ENCODE data around the gene CXXC5.
"Not testable (repeated sequence)": the region's sequence is repeated elsewhere in the genome, so short reads cannot be mapped to it uniquely, and the experiment has no call there.

- not testable (repeated sequence) for TF ChIP-seq CTCF (IDR thresholded peaks at IDR 0.05; ENCODE audit: borderline replicate concordance, extremely low read depth, low read length, poor library complexity, severe bottlenecking); EZH2 (IDR thresholded peaks at IDR 0.05; ENCODE audit: borderline replicate concordance, low read depth, low read length, severe bottlenecking)
Measured at GRCh38 chr5:139718403-139718802, 70.3 kb downstream of the CXXC5 start.

All from DND-41 (cell line).